Activated naive CD4-positive, alpha-beta T cell treated with anti-CD3 and anti-CD28 coated beads, Interleukin-2, amount 50 U/mL, for 72 hours (primary cell): ENCODE results near the gene LILRA6. TPM values are rescaled to one million over a fixed set of nuclear protein-coding genes. Genes with fewer than 3 reads are reported as not detected.
A peak's percentile ranks its signal among the peaks of the same experiment; 100 is the strongest.
"Not testable (repeated sequence)": the region's sequence is repeated elsewhere in the genome, so short reads cannot be mapped to it uniquely, and the experiment has no call there.

ENCODE experiments used
- ATAC-seq, 2 donors: fragments of 150-1000 bp; cut with Tn5 transposase; 2 replicates each; pipeline ENCODE4 v1.10.0; 2021; ENCODE audit warnings: mild to moderate bottlenecking in 2 of 2, moderate library complexity in 2 of 2
- DNase-seq, 2 donors: peaks; one replicate each; pipeline ENCODE4 v3.0.0; 2021 to 2022; ENCODE audit warnings: low spot score in 2 of 2
- H3K27ac Mint-ChIP-seq, 2 donors: one replicate each; pipeline ENCODE4 v1.8.0; 2022; ENCODE audit warnings: mild to moderate bottlenecking in 2 of 2, mixed read lengths in 2 of 2
- H3K36me3 Mint-ChIP-seq, 2 donors: one replicate each; pipeline ENCODE4 v1.8.0; 2022; ENCODE audit warnings: mixed read lengths in 2 of 2
- H3K9me3 Mint-ChIP-seq, 2 donors: one replicate each; pipeline ENCODE4 v1.8.0; 2022; ENCODE audit warnings: mixed read lengths in 2 of 2
- total RNA-seq, 2 donors: library from RNA; stranded (reverse); gene quantifications; one replicate each; pipeline ENCODE4 v1.2.3, GENCODE V29; 2022

LILRA6 gene
- total RNA-seq, 2 donors from 2014 or later: not detected

- no peaks in the 10 kb centered on the region for H3K9me3 Mint-ChIP-seq
- ATAC-seq (peak; percentile 8 to 29), DNase-seq (no peak)
- peak overlapping the region in 1 of 2 donors; percentile 25 for H3K27ac Mint-ChIP-seq
- no peaks in the 10 kb centered on the region for H3K36me3 Mint-ChIP-seq
These were observed 4.7 kb upstream of the LILRA6 start for GRCh38 chr19:54247106-54247930.

GRCh38 chr19:54245936-54246335, 3.3 kb upstream of the LILRA6 start:
- ATAC-seq: no peak
- Mint-ChIP-seq H3K36me3 (no peaks in the 10 kb centered on the region), H3K27ac (no peak overlapping the region)

DNA sequence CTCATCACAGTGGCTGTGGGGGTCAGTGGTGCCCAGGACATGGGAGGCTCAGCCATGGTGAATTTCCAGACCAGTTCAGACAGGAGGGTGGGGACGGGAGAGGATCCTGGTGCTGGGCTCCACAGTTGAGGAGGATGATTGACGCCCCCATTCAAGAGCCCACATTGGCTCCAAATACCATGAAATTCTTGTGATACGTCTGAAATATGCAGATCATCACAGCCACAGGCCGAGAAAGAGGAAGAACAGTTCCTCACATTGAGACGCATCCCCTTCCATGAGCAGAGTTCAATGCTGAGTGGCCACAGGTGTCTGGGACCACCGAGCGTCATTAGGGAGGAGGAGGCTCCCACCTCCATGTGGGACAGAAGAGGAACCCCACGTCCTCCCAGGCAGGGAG, 1.2 kb upstream of the LILRA6 start:
- not testable (repeated sequence) for ATAC-seq, DNase-seq, H3K9me3 Mint-ChIP-seq, H3K36me3 Mint-ChIP-seq, H3K27ac Mint-ChIP-seq

More at GRCh38 chr19:54245936-54246335, 3.3 kb upstream of the LILRA6 start:
- no peaks in the 10 kb centered on the region for H3K9me3 Mint-ChIP-seq
- no peak for DNase-seq

DNA sequence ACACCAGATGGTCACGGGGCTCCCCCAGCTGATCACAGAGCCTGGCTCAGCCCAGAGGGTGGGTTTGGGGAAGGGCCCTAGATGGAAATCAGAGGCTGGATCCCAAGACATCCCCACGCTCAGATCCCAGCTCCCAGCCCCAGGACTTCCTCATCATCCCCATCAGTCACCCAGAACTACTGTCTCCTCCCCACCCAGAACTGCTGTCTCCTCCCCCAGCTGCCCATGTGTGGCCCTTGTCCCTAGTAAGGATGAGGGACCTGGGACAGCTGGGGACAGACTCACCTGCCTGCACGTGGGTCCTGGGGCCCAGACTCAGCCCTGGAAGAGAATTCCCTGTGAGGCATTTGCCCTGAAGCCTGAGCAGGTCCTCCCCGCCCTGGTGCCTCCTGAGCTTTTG, 356 bp downstream of the LILRA6 start:
- not testable (repeated sequence) for DNase-seq, H3K27ac Mint-ChIP-seq, H3K9me3 Mint-ChIP-seq, ATAC-seq, H3K36me3 Mint-ChIP-seq

DNA sequence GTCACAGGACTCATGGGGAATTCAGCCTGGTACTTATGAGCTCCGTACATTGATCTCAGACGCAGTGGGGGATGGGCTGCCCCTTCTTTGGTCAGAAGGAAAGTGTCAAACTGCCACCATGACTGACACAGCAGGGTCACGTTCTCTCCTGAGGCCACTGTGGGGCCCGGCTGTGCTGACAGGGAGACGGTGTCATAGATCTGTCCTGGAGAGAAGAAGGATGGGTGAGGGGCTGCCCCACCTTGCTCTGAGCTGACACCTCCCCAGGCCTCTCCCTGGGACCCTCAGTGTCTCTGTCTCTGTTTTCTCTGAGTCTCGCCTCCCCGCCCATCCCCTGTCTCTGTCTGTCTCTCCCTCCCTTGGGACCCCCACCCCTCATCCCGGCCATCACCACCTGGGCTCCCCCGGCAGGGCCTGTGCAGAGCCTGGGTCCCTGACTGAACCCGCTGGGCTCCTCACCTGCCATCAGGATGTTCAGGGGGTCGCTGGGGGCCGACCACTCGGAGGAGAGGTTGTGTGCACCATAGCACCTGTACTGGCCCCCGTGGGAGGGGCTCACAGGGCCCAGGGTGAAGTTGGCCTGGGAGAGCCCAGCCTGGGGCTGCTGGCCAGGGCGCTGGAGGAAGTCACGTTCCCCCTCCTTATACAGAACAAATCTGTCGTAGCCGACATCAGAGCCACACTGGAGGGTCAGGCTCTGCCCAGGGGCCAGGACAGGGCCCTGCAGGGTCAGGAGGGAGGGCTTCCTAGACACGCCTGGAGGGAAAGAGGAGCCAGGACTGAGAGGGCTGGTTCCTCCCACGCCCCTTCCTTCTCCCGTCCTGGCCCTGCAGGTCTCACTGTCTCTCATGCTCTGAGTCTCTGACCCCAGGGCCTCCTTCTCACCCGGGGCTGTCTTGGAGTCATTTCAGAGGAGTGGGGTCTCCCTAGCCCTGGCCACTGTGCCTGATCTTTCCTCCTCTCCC, 1.9 kb downstream of the LILRA6 start:
- H3K36me3 Mint-ChIP-seq, DNase-seq, H3K9me3 Mint-ChIP-seq: not testable (repeated sequence)
- H3K27ac Mint-ChIP-seq: peak overlapping the region in 1 of 2 donors; percentile 65
- peak in 1 of 2 donors; percentile 49 for ATAC-seq

- peak in 1 of 2 donors; percentile 54 for ATAC-seq
These were observed 2.9 kb downstream of the LILRA6 start for GRCh38 chr19:54239491-54240371.

DNA sequence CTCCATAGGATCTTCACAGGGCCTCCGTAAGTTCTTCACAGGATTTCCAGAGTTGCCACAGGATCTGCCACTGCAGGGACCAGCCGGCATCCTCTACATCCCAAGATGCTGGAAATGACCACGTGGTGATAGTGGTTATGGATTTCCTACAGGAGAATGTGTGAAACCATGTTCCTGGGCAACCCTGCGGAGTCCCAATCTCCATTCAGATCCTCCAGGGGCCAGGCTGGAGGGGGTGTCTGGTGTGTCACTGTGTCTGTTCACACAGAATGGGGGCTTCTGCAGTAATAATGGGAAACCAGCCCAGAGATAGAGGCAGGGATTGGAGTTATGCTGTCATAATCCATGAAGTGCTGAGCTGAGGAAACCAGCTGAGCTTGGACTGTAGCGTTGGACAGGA, 8.6 kb downstream of the LILRA6 start:
- no peak for ATAC-seq
- H3K27ac Mint-ChIP-seq: no peak overlapping the region

More at GRCh38 chr19:54239491-54240371, 2.9 kb downstream of the LILRA6 start:
- not testable (repeated sequence) for H3K9me3 Mint-ChIP-seq, DNase-seq, H3K36me3 Mint-ChIP-seq
- peak overlapping the region in 1 of 2 donors; percentile 18 for H3K27ac Mint-ChIP-seq

GRCh38 chr19:54231077-54231931, 11.3 kb downstream of the LILRA6 start:
- no peaks in the 10 kb centered on the region for H3K9me3 Mint-ChIP-seq
- ATAC-seq: peak; percentile 87 to 98
- no peak overlapping the region for H3K27ac Mint-ChIP-seq
- DNase-seq: peak in 1 of 2 donors; percentile 95
- no peaks in the 10 kb centered on the region for H3K36me3 Mint-ChIP-seq

More for the DNA sequence above, 8.6 kb downstream of the LILRA6 start:
- no peak for DNase-seq
- no peaks in the 10 kb centered on the region for H3K36me3 Mint-ChIP-seq
- no peaks in the 10 kb centered on the region for H3K9me3 Mint-ChIP-seq

GRCh38 chr19:54230031-54230430, 12.6 kb downstream of the LILRA6 start:
- DNase-seq: no peak
- no peak for ATAC-seq
- Mint-ChIP-seq H3K27ac (no peak overlapping the region), H3K36me3 (no peaks in the 10 kb centered on the region), H3K9me3 (no peaks in the 10 kb centered on the region)

GRCh38 chr19:54229146-54229545, 13.4 kb downstream of the LILRA6 start:
- H3K9me3 Mint-ChIP-seq: no peaks in the 10 kb centered on the region
- no peak overlapping the region for H3K27ac Mint-ChIP-seq
- DNase-seq (no peak), ATAC-seq (no peak)
- H3K36me3 Mint-ChIP-seq: no peaks in the 10 kb centered on the region

DNA sequence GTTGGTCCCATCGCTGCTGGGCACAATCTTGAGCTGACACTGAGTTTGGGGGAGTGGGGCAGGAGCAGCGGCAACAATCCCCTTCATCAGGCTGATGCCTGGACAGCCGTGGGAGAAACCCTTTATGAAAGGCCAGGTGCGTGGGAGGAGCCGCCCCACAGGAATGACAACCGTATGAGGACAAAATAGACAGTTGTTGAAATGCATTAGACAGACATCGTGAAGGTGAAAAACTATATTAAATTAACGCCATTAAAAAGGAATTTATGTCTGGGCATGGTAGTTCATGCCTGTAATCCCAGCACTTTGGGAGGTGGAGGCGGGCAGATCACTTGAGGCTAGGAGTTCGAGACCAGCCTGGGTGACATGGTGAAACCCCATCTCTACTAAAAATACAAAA, 18.0 kb downstream of the LILRA6 start:
- H3K36me3 Mint-ChIP-seq, H3K27ac Mint-ChIP-seq, H3K9me3 Mint-ChIP-seq, DNase-seq, ATAC-seq: not testable (repeated sequence)

DNA sequence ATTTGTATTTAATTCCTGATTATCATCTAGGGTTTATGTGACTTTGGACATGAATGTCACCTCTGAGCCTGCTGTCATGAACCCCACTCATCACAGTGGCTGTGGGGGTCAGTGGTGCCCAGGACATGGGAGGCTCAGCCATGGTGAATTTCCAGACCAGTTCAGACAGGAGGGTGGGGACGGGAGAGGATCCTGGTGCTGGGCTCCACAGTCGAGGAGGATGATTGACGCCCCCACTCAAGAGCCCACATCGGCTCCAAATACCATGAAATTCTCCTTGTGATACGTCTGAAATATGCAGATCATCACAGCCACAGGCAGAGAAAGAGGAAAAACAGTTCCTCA, 18.7 kb downstream of the LILRA6 start:
- not testable (repeated sequence) for ATAC-seq, H3K9me3 Mint-ChIP-seq, DNase-seq

DNA sequence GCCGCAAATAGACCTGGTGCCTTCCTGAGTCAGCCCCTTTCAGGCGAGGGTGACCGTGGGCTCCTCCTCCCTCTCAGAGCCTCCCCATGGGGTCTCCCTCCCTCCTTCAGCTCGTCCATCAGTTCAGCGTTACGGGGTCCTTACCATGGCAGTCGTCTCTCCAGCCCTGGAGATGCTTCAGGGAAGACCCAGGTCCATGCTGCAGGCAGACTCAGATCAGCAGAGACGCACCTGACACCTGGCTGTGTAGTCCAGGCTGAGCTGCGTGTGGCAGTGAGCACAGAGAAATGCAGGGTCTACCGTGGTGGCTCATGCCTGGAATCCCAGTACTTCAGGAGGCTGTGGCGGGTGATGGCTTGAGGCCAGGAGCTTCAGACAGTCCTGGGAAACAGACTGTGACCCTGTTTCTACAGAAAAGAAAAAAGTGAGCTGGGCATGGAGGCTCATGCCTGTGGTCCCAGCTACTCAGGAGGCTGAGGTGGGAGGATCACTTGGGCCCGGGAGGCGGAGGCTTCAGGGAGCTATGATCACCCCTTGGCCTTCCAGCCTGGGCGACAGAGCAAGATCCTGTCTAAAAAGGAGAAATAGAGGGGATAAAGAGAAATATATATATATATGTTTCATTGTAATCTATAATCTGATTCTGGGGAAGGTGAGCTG, 19.2 kb downstream of the LILRA6 start:
- H3K9me3 Mint-ChIP-seq, ATAC-seq, H3K36me3 Mint-ChIP-seq, DNase-seq: not testable (repeated sequence)
- H3K27ac Mint-ChIP-seq: peak overlapping the region in 1 of 2 donors; percentile 63

More for the DNA sequence above, 18.7 kb downstream of the LILRA6 start:
- not testable (repeated sequence) for H3K36me3 Mint-ChIP-seq, H3K27ac Mint-ChIP-seq

DNA sequence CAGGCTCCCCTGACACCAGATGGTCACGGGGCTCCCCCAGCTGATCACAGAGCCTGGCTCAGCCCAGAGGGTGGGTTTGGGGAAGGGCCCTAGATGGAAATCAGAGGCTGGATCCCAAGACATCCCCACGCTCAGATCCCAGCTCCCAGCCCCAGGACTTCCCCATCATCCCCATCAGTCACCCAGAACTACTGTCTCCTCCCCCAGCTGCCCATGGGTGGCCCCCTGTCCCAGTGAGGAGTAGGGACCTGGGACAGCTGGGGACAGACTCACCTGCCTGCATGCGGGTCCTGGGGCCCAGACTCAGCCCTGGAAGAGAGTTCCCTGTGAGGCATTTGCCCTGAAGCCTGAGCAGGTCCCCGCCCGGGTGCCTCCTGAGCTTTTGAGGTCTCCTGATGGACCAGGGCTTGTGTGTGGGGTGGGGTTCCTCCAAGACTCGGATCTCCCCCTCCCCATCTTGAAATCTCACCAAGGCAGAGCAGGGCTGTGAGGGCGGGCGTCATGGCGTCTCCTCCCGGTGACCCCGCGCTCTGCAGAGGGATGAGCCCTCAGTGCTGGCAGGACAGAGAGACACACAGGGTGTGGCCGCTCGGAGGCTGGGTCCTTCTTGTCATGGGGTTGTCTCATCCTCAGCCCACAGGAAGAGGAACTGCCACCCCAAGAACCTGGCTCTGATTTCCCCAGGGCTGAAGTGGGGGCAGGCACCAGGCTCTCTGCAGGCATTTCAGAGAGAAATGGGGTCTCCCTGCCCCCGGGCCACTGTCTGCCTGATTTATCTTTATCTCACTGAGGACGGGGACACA, 19.9 kb downstream of the LILRA6 start, which contains the start of gene LILRB3:
Gene LILRB3, minus strand, starts transcription at position 534 of the 803 bp plus-strand sequence. Its CDS starts 31 bp downstream, at position 503.
- peak in 1 of 2 donors; percentile 10 for ATAC-seq
- not testable (repeated sequence) for H3K36me3 Mint-ChIP-seq, H3K9me3 Mint-ChIP-seq, DNase-seq
- H3K27ac Mint-ChIP-seq: peak within 1 kb of the TSS in 1 of 2 donors; percentile 63
